Erythroblast (primary cell): ENCODE measurements around the gene DSPP.

Experiments used
- DNase-seq, 2 experiments: peaks; one replicate each; lab custom pipeline; 2025; lab: John Stamatoyannopoulos, UW
- GATA1 ChIP-seq: IDR thresholded peaks from 2 replicates; pipeline ENCODE4 v1.6.1; 2011; ENCODE audit warnings: low read depth, mild to moderate bottlenecking, control low read depth, low read length, moderate library complexity
- POLR2A ChIP-seq: IDR thresholded peaks from 2 replicates; pipeline ENCODE4 v1.6.1; 2011; ENCODE audit warnings: mild to moderate bottlenecking, low read length

Gene DSPP

DNA sequence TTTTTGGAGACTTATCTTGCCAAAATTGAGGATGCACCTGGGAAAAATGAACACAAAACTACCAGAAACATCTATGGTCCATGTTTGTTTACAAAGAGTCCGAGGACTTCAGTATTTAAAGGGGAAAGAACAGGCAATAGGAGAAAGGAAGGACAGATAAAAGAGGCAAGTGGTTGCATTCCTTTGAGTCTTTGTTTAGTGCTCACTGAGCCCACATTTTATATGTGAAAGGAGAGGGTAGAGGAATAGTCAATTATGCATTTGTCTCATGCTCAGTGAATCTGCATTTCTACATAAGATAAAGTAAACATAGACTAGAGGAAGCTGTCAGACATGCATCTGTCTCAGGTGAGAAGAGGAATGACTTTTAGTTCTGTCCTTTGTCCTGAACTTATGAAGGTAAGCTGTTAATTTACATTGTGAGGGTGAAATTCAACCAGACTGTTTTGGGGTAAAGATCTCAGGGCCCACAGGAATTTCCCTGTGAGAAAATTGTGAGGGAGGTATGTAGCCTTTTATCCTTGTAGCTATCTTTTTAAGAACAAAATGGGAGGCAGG, 46.2 kb downstream of the DSPP start:
- no peak for TF ChIP-seq GATA1
- no peak for TF ChIP-seq POLR2A
- DNase-seq = no peak

GRCh38 chr4:87657525-87657924, 49.2 kb downstream of the DSPP start:
- TF ChIP-seq POLR2A (no peak), GATA1 (no peak)
- DNase-seq = no peak

GRCh38 chr4:87659247-87659931, 51.1 kb downstream of the DSPP start:
- no peak for DNase-seq
- TF ChIP-seq GATA1 = no peak

DNA sequence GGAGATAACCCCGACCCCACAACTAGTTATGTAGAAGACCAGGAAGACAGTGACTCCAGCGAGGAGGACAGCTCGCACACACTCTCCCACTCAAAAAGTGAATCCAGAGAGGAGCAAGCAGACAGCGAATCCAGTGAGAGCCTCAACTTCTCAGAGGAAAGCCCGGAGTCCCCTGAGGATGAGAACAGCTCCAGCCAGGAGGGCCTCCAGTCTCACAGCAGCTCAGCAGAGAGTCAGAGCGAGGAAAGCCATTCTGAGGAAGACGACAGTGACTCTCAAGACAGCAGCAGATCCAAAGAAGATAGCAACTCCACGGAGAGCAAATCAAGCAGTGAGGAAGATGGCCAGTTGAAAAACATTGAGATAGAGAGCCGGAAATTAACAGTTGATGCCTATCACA, 54.5 kb downstream of the DSPP start:
- TF ChIP-seq GATA1 = no peak
- TF ChIP-seq POLR2A = no peak
- DNase-seq = no peak
